HG03103 (cell line): Measurements from ENCODE around the gene METAP1D.
"Not testable (repeated sequence)": the region's sequence is repeated elsewhere in the genome, so short reads cannot be mapped to it uniquely, and the experiment has no call there.

Experiments used
- ATAC-seq: cut with Tn5 transposase; IDR thresholded peaks from one replicate; pipeline ENCODE4 v1.9.1; 2021; ENCODE audit warnings: low read depth; ENCODE audit not compliant: unreplicated experiment

The METAP1D gene

GRCh38 chr2:171996021-171996420 is 3.7 kb upstream of the METAP1D start:
- ATAC-seq: no peak

DNA sequence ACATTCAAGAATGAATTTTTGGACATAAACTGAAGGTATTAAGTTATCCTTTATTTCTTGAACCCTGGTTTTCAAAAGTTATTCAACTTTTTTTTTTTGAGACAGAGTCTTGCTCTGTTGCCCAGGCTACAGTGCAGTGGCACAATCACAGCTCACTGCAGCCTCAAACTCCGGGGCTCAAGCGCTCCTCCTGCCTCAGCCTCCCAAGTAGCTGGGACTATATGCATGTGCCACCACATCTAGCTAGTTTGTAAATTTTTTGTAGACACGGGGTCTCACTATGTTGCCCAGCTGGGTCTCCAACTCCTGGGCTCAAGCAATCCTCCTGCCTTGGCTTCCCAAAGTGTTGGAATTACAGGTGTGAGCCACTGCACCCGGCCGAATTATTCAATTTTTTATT is 2.7 kb upstream of the METAP1D start:
- ATAC-seq: not testable (repeated sequence)

- ATAC-seq: no peak
Measured at GRCh38 chr2:171999161-171999560, 592 bp upstream of the METAP1D start.

GRCh38 chr2:172000696-172001361 is 1.1 kb downstream of the METAP1D start:
- ATAC-seq: no peak

DNA sequence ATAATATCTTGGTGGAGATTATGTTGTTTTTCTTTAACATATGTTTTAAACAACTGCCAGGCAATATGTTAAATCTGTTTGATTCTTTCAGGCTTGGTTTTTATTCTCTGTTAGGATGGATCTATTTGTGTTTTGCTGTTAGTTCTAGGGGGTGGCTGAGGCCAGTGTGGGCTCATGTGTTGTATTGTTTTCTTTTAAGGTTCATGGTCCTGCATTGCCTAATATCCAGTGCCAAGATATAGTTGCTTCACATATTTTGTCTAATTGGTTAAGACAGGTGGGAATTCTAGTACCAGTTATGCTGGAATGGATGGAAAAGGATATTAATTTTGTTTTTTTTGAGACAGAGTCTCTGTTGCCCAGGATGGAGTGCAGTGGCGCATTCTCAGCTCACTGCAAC is 7.6 kb downstream of the METAP1D start:
- ATAC-seq: no peak

DNA sequence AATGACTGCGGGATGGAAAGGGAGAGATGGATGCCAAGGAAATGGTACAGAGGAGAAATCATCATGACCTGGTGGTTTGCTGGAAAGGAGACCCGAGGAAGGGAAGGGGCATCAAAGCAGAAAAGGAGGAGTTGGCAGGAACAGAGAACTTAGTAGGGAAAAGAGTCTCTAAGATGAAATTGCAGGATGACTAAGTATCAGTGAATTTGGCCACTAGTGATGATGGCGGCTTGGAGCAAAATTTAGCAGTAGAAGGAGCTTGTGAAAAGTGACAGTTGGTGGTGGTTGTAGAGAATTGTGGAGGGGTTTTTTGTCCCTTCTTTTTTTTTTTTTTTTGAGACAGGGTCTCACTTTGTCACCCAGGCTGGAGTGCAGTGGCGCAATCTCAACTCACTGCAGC is 10.1 kb downstream of the METAP1D start:
- ATAC-seq: no peak

- ATAC-seq: no peak
Measured at GRCh38 chr2:172011812-172012575, 12.2 kb downstream of the METAP1D start.

- ATAC-seq: no peak
Measured at GRCh38 chr2:172012677-172013391, 13.1 kb downstream of the METAP1D start.

- ATAC-seq: peak; percentile 63
Measured at GRCh38 chr2:172013396-172013795, 13.6 kb downstream of the METAP1D start.

DNA sequence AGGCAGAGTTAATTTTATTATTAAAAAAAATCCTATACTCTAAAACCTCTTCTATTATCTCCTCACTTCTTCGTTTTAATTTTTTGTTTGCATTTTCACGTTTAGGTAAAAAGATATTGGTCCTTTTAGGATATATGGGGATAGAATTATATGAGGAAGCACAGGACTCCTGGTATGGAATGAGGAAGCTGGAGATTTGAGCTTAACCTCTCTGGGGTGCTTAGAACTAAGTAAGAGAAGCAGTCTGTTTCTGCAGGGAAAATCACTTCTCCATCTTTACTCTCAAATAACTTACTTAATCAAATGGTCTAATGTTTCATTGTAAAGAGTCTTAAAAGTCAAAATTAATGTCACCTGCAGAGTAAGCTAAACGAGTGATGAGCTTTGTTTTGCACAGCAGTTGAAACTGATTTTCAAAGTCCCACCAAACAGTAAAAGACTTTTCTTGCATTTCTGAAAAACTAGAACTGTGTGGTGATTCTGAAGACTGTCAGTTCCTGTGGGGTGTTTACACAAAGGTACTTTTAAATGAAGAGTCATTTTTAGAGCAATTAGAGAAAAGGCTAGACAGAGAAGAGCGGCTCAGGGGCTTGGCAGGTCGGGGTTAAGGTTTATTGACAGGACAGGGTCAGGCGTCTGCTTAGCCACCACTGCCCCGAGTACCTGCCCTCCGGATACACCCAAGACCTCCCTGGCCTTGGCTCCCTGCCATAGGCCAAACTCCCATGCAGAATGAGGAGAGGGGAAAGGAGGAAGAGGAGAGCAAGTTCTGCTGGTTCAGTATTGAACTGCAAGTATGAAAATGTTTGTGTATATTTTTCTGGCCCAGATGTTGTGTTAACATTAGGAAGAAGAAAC is 21.6 kb downstream of the METAP1D start:
- ATAC-seq: no peak

- ATAC-seq: no peak
Measured at GRCh38 chr2:172021955-172022354, 22.2 kb downstream of the METAP1D start.

DNA sequence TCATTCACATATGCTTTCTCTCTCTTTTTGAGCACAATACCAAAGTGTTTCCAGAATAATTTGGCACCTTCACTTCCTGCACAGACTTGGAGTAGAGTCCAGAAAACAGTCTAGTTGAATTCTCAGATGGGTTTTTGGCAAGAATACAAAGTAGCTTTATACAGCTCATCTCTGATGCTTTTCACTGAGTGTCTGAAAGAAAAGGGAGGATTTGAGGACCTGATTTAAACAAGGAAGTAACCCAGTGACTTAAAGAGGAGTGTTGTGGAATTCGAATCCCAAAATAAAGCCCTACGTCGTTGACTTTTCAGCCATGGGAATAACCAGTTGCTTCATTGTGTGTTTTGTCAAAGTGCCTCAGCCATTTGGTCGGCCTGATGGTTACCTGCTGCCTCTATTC is 31.8 kb downstream of the METAP1D start:
- no peak for ATAC-seq

- ATAC-seq: no peak
Measured at GRCh38 chr2:172038121-172038520, 38.4 kb downstream of the METAP1D start.

DNA sequence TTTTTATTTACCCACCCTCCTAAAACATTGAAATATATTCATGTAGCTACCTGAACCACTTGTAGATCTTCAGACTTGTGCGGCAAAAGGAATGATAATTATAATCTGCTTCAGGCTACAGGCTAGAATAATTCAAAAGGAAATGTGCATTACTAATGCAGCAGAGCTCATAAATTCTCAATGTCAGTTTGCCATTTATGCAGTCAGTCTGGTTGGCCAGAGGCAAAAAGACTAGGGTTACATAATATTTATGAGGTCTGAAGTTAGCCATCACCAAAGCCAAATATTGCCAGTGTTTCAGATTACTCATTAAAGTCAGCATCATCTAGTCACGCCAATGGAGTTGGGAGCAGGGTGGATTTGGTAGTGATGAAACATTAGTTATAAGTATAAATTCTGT is 38.9 kb downstream of the METAP1D start:
- no peak for ATAC-seq

- ATAC-seq: no peak
Measured at GRCh38 chr2:172039011-172039704, 39.4 kb downstream of the METAP1D start.

GRCh38 chr2:172040311-172040710 is 40.6 kb downstream of the METAP1D start:
- ATAC-seq: no peak

GRCh38 chr2:172046080-172046678 is 46.4 kb downstream of the METAP1D start:
- no peak for ATAC-seq

DNA sequence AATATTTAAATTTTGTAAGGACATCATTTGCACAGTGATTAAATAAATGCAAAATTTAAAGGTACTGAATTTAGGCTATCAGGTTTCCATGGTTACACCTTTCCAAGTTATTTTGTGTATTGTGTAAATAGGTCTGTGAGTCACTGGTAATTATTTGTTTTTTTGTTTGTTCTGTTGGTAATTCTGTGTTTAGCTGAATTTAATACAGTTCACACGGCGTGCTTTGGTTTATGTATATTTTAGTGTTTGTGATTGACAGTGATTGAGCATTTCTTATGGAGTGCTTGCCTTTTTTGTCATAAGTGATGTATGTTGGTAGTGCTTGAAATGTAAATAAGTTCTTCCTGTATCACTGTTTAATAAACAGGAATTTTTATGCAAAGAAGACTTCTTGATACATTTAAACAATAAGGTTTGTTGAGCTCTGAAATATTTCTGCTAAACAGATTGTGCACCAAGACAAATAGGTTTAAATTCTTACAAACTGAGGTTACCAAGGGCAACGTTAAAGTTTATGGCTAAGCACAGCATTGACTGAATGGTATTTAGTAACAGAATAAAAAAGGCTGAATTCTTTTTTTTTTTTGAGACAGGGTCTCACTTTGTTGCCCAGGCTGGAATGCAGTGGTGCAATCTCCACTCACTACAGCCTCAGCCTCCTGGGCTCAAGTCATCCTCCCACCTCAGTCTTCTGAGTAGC is 47.3 kb downstream of the METAP1D start:
- no peak for ATAC-seq
